ENCODE data around the gene OAS2.
A peak's percentile ranks its signal among the peaks of the same experiment; 100 is the strongest.

OAS2 gene

GRCh38 chr12:112974904-112975303 is 3.4 kb upstream of the OAS2 start:
- no peak for TF ChIP-seq FOXP2 (optimal IDR thresholded peaks at IDR 0.05; ENCODE audit: borderline replicate concordance, extremely low read depth, extremely low read length, insufficient read depth)
- no peak for TF ChIP-seq POLR2AphosphoS5 (IDR thresholded peaks at IDR 0.05; ENCODE audit: low read depth, low read length)
- no peak for TF ChIP-seq REST (IDR thresholded peaks at IDR 0.05; ENCODE audit: insufficient read depth in 1 of 2, low read depth in 2 of 2, low read length in 2 of 2)
- no peak for TF ChIP-seq SIN3A (IDR thresholded peaks at IDR 0.05; ENCODE audit: borderline replicate concordance, insufficient read depth, low read length)
- no peak for TF ChIP-seq TAF1 (IDR thresholded peaks at IDR 0.05; ENCODE audit: borderline replicate concordance, insufficient read depth, low read length)

GRCh38 chr12:112977139-112977538 is 1.2 kb upstream of the OAS2 start:
- TF ChIP-seq FOXP2 (optimal IDR thresholded peaks at IDR 0.05; ENCODE audit: borderline replicate concordance, extremely low read depth, extremely low read length, insufficient read depth) (no peak), TAF1 (IDR thresholded peaks at IDR 0.05; ENCODE audit: borderline replicate concordance, insufficient read depth, low read length) (no peak), POLR2AphosphoS5 (IDR thresholded peaks at IDR 0.05; ENCODE audit: low read depth, low read length) (no peak)

- TF ChIP-seq FOXP2 (optimal IDR thresholded peaks at IDR 0.05; ENCODE audit: borderline replicate concordance, extremely low read depth, extremely low read length, insufficient read depth) (no peak), TAF1 (IDR thresholded peaks at IDR 0.05; ENCODE audit: borderline replicate concordance, insufficient read depth, low read length) (no peak), POLR2AphosphoS5 (IDR thresholded peaks at IDR 0.05; ENCODE audit: low read depth, low read length) (no peak), REST (IDR thresholded peaks at IDR 0.05; ENCODE audit: insufficient read depth in 1 of 2, low read depth in 2 of 2, low read length in 2 of 2) (no peak), SIN3A (IDR thresholded peaks at IDR 0.05; ENCODE audit: borderline replicate concordance, insufficient read depth, low read length) (no peak)
Measured at GRCh38 chr12:112977641-112978040, 678 bp upstream of the OAS2 start.

- TF ChIP-seq REST (IDR thresholded peaks at IDR 0.05; ENCODE audit: insufficient read depth in 1 of 2, low read depth in 2 of 2, low read length in 2 of 2) (no peak), SIN3A (IDR thresholded peaks at IDR 0.05; ENCODE audit: borderline replicate concordance, insufficient read depth, low read length) (no peak), POLR2AphosphoS5 (IDR thresholded peaks at IDR 0.05; ENCODE audit: low read depth, low read length) (0 out of 2 replicates have a peak, but pooled peaks have one; percentile 26)
Measured at GRCh38 chr12:112979041-112979680, 842 bp downstream of the OAS2 start.

- TF ChIP-seq POLR2AphosphoS5 (IDR thresholded peaks at IDR 0.05; ENCODE audit: low read depth, low read length) = no peak
- no peak for TF ChIP-seq REST (IDR thresholded peaks at IDR 0.05; ENCODE audit: insufficient read depth in 1 of 2, low read depth in 2 of 2, low read length in 2 of 2)
- TF ChIP-seq FOXP2 (optimal IDR thresholded peaks at IDR 0.05; ENCODE audit: borderline replicate concordance, extremely low read depth, extremely low read length, insufficient read depth) = no peak
- no peak for TF ChIP-seq TAF1 (IDR thresholded peaks at IDR 0.05; ENCODE audit: borderline replicate concordance, insufficient read depth, low read length)
- TF ChIP-seq SIN3A (IDR thresholded peaks at IDR 0.05; ENCODE audit: borderline replicate concordance, insufficient read depth, low read length) = no peak
Measured at GRCh38 chr12:112980491-112981158, 2.3 kb downstream of the OAS2 start.

Measured in PFSK-1 (cell line).